ENCODE data around the gene BICRAL. TPM values are rescaled to one million over a fixed set of nuclear protein-coding genes. Genes with fewer than 3 reads are reported as not detected.

BICRAL gene
- total and polyA plus RNA-seq, 9 of the 15 experiments (the other 6 are each of a cell fraction or from before 2014, with no cell fraction given): 1.2 to 11.9 (median 5.6) TPM

DNA sequence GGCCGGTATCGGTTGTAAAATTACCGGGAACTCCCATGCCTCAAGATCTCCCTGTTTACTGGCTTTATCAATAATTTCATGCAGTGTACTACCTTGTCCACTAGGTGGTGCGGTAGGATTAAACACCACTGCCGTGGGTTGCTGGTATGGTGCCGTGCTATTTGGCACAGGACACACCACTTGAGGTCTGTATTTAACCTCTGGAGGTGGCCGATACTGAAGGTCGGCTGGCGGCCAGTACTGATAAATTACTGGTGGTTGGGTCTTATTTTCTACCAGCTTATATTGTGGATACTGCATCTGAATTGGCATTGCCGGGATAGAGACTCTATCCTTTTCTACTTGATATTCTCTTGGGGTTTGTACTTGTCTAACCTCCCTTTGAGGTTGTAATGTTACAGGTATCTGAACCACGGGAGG lies 119.7 kb downstream of the BICRAL start:
- Histone ChIP-seq H3K36me3 (ENCODE audit: control insufficient read depth, insufficient read depth, low read length) (no peaks in the 10 kb centered on the region), H3K4me2 (ENCODE audit: insufficient read depth, low read length) (peak overlapping the region; percentile 25; the same call in 1 of the 2 replicates), H4K20me1 (replicated peaks; ENCODE audit: control insufficient read depth, insufficient read depth, low read length) (no peaks in the 10 kb centered on the region), H3K27ac (ENCODE audit: extremely low read depth, low read depth, low read length) (no peak overlapping the region), H3K9me3 (replicated peaks; ENCODE audit: control insufficient read depth, insufficient read depth, low read depth, low read length) (no peaks in the 10 kb centered on the region), H2AFZ (ENCODE audit: low read depth, low read length) (peak overlapping the region; percentile 79), H3K9ac (ENCODE audit: insufficient read depth in 1 of 2, low read depth in 2 of 2, low read length in 2 of 2) (peak overlapping the region in 1 of 2 experiments; percentile 50; a peak in 2 of 4 replicates), H3K79me2 (ENCODE audit: control insufficient read depth, insufficient read depth, low read length) (no peaks in the 10 kb centered on the region), H3K4me3 (no peak overlapping the region), H3K4me1 (replicated peaks in 1 of 2; ENCODE audit: control insufficient read depth in 2 of 2, insufficient read depth in 2 of 2, low read length in 2 of 2) (peaks cover 0 to 7% of the 10 kb centered on the region in 2 experiments; a peak in 3 of 5 replicates), H3K27me3 (ENCODE audit: control insufficient read depth in 2 of 2, insufficient read depth in 2 of 2, low read length in 2 of 2) (no peaks in the 10 kb centered on the region), H3K9me1 (ENCODE audit: control insufficient read depth, insufficient read depth, low read length) (no peaks in the 10 kb centered on the region)
- CTCF ChIA-PET (ENCODE audit: low intra/inter-chr PET ratio): interaction anchor here (0.8 to 2.9 kb wide), 3 partner anchors 228 to 433 kb away, joined by 4 to 20 read pairs (median 4); no protein-coding TSS in a partner anchor
- WGBS (ENCODE audit: insufficient coverage, low coverage, missing lambda C conversion rate): 2% methylated on average over 11 of the region's 11 CpGs
- intact Hi-C loops (cut with micrococcal nuclease) (loop anchor here (1.0 to 10.0 kb wide), 6 partner anchors 61 to 605 kb away; partner anchors contain the start of gene GNMT), in situ Hi-C loops (cut with MboI) (no loop called here)
- POLR2A ChIA-PET: interaction anchor here (1.1 kb wide), 1 partner anchor 22 kb away, joined by 3 read pairs; no protein-coding TSS in a partner anchor
- DNase-seq (ENCODE audit: extremely low read depth in 1 of 4, low spot score in 3 of 4): peak; percentile 74 to 93 (median 77)
- peak; percentile 99 for ATAC-seq
- BruUV-seq (replicated peaks): no TSS peak
- FAIRE-seq: peak; percentile 97
- TF ChIP-seq LEF1 (IDR thresholded peaks at IDR 0.05) (no peak), ELF1 (tag; IDR thresholded peaks at IDR 0.05) (no peak), ZNF384 (IDR thresholded peaks at IDR 0.05; ENCODE audit: low read depth, low read length) (no peak; the same call in 1 of the 2 replicates), MCM2 (IDR thresholded peaks at IDR 0.05; ENCODE audit: low read depth) (no peak), CTBP1 (IDR thresholded peaks at IDR 0.05; ENCODE audit: borderline replicate concordance) (peak; percentile 61; the same call in 1 of the 2 replicates), BHLHE40 (IDR thresholded peaks at IDR 0.05; ENCODE audit: low read length) (0 out of 2 replicates have a peak, but pooled peaks have one; percentile 63), ZNF23 (CRISPR knock-in tag; IDR thresholded peaks at IDR 0.05) (no peak), RFX1 (IDR thresholded peaks at IDR 0.05) (no peak), SMC3 (conservative IDR thresholded peaks at IDR 0.05; ENCODE audit: insufficient read depth, low read depth, low read length) (peak; percentile 96), JUND (IDR thresholded peaks at IDR 0.05; ENCODE audit: borderline replicate concordance, low read depth, low read length) (peak; percentile 47; the same call in 1 of the 2 replicates), JUND (tag; IDR thresholded peaks at IDR 0.05; ENCODE audit: borderline replicate concordance, low read depth, low read length) (0 out of 3 replicates have a peak, but pooled peaks have one; percentile 21), RBM17 (IDR thresholded peaks at IDR 0.05; ENCODE audit: borderline replicate concordance, low read depth, low read length) (no peak), SMARCB1 (IDR thresholded peaks at IDR 0.05; ENCODE audit: insufficient read length, low read depth) (no peak), SP1 (CRISPR knock-in tag; IDR thresholded peaks at IDR 0.05) (peak; percentile 58; the same call in 1 of the 2 replicates), DLX4 (CRISPR knock-in tag; IDR thresholded peaks at IDR 0.05) (no peak), ZNF583 (CRISPR knock-in tag; IDR thresholded peaks at IDR 0.05) (no peak), NFIC (IDR thresholded peaks at IDR 0.05) (peak; percentile 76), NCOR1 (IDR thresholded peaks at IDR 0.05) (peak; percentile 36; the same call in 1 of the 2 replicates), POLR2B (IDR thresholded peaks at IDR 0.05; ENCODE audit: low read depth, partially characterized antibody) (no peak)
- TF ChIP-seq, protein P1, sequence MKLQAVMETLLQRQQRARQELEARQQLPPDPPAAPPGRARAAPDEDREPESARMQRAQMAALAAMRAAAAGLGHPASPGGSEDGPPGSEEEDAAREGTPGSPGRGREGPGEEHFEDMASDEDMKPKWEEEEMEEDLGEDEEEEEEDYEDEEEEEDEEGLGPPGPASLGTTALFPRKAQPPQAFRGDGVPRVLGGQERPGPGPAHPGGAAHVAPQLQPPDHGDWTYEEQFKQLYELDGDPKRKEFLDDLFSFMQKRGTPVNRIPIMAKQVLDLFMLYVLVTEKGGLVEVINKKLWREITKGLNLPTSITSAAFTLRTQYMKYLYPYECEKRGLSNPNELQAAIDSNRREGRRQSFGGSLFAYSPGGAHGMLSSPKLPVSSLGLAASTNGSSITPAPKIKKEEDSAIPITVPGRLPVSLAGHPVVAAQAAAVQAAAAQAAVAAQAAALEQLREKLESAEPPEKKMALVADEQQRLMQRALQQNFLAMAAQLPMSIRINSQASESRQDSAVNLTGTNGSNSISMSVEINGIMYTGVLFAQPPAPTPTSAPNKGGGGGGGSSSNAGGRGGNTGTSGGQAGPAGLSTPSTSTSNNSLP (IDR thresholded peaks at IDR 0.05; ENCODE audit: borderline replicate concordance, low read depth, low read length): peak; percentile 80; the same call in 1 of the 2 replicates
- TF ChIP-seq, protein P2, sequence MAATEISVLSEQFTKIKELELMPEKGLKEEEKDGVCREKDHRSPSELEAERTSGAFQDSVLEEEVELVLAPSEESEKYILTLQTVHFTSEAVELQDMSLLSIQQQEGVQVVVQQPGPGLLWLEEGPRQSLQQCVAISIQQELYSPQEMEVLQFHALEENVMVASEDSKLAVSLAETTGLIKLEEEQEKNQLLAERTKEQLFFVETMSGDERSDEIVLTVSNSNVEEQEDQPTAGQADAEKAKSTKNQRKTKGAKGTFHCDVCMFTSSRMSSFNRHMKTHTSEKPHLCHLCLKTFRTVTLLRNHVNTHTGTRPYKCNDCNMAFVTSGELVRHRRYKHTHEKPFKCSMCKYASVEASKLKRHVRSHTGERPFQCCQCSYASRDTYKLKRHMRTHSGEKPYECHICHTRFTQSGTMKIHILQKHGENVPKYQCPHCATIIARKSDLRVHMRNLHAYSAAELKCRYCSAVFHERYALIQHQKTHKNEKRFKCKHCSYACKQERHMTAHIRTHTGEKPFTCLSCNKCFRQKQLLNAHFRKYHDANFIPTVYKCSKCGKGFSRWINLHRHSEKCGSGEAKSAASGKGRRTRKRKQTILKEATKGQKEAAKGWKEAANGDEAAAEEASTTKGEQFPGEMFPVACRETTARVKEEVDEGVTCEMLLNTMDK (IDR thresholded peaks at IDR 0.05; ENCODE audit: borderline replicate concordance, insufficient read depth, low read depth, low read length, poor library complexity, severe bottlenecking): no peak

Measured in K562 (cell line).